Loucy (cell line): ENCODE measurements around the gene TTC9B.
"Not testable (repeated sequence)": the region's sequence is repeated elsewhere in the genome, so short reads cannot be mapped to it uniquely, and the experiment has no call there.

Experiments
- CTCF ChIP-seq: fragments of 200-600 bp; sonication (generic); conservative IDR thresholded peaks from 2 replicates; pipeline ENCODE4 v1.5.1; 2014; ENCODE audit warnings: mild to moderate bottlenecking, antibody characterized with exemption, low read length
- EZH2phosphoT487 ChIP-seq: fragments of 200-600 bp; IDR thresholded peaks from 2 replicates; pipeline ENCODE4 v1.6.1; 2018; ENCODE audit warnings: antibody characterized with exemption, mild to moderate bottlenecking, moderate library complexity, borderline replicate concordance

GRCh38 chr19:40170303-40170989 is 47.7 kb downstream of the TTC9B start:
- TF ChIP-seq CTCF, EZH2phosphoT487: not testable (repeated sequence)
